Measurements from ENCODE around the gene CRY1. TPM values are rescaled to one million over a fixed set of nuclear protein-coding genes. Genes with fewer than 3 reads are reported as not detected.
A peak's percentile ranks its signal among the peaks of the same experiment; 100 is the strongest.

The CRY1 gene
- total and polyA plus RNA-seq, 9 of the 15 experiments (the other 6 are each of a cell fraction or from before 2014, with no cell fraction given), result 8.7 to 33.3 (median 25.2) TPM

DNA sequence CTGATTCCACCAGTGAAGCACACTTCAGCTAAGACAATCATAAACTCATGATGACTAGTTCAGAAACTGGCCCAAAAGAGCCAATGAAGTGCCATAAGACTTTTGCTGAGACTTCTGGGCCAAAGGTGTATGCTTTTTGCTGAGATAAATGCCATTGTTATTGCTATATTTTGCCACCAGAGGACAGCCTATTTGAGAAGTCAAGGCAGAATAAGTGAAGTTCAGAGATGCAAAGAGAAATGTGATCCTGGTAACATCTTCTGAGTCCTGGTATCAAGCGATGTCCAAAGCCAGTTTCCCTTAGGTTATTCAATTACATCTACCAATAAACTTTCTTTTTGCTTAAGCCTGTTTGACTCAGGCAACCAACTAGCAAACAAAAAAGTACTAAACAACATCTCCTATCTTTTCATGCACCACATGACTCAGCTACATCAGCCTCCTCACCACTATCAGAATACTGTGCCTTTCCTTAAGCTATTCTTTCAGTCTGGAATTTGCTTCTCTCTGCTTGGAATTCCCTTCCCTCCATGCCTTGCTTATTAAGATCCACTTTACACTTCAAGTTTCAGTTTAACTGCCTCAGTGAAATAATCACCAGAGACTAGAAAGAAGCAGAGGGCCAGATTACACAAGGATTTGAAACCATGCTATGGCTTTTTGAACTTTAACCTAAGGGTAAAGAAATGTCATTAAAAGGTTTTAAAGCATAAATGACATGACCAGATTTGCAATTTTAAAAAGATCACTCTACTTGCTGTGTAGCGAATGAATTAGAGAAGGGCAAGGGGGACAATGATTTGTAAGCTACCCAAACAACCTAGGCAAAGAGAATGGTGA is 14.0 kb downstream of the CRY1 start (continued):
- TF ChIP-seq SP2 (IDR thresholded peaks at IDR 0.05; ENCODE audit: extremely low read depth, low read depth, low read length, poor library complexity, severe bottlenecking), result no peak
- TF ChIP-seq STAT5A (IDR thresholded peaks at IDR 0.05; ENCODE audit: borderline replicate concordance, low read length), result no peak
- TF ChIP-seq NEUROD1 (IDR thresholded peaks at IDR 0.05; ENCODE audit: borderline replicate concordance, low read depth, low read length, partially characterized antibody), result no peak
- peak; percentile 79 for TF ChIP-seq NFE2 (IDR thresholded peaks at IDR 0.05; ENCODE audit: low read depth)
- no peak for TF ChIP-seq BRCA1 (IDR thresholded peaks at IDR 0.05)
- TF ChIP-seq BRCA1 (CRISPR knock-in tag; IDR thresholded peaks at IDR 0.05), result no peak
- 0 out of 2 replicates have a peak, but pooled peaks have one; percentile 16 for TF ChIP-seq DPF2 (IDR thresholded peaks at IDR 0.05)
- no peak for TF ChIP-seq ZNF551 (CRISPR knock-in tag; IDR thresholded peaks at IDR 0.05)
- TF ChIP-seq, protein P1, sequence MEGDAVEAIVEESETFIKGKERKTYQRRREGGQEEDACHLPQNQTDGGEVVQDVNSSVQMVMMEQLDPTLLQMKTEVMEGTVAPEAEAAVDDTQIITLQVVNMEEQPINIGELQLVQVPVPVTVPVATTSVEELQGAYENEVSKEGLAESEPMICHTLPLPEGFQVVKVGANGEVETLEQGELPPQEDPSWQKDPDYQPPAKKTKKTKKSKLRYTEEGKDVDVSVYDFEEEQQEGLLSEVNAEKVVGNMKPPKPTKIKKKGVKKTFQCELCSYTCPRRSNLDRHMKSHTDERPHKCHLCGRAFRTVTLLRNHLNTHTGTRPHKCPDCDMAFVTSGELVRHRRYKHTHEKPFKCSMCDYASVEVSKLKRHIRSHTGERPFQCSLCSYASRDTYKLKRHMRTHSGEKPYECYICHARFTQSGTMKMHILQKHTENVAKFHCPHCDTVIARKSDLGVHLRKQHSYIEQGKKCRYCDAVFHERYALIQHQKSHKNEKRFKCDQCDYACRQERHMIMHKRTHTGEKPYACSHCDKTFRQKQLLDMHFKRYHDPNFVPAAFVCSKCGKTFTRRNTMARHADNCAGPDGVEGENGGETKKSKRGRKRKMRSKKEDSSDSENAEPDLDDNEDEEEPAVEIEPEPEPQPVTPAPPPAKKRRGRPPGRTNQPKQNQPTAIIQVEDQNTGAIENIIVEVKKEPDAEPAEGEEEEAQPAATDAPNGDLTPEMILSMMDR (IDR thresholded peaks at IDR 0.05 in 2 of 3, conservative IDR thresholded peaks at IDR 0.05 in 1 of 3; ENCODE audit: insufficient read depth in 2 of 3, low read depth in 1 of 3, low read length in 3 of 3), result peak; percentile 60 to 69 (median 68)
- TF ChIP-seq CTBP1 (IDR thresholded peaks at IDR 0.05; ENCODE audit: borderline replicate concordance), result peak; percentile 23; the same call in 1 of the 2 replicates
- TF ChIP-seq, protein P2, sequence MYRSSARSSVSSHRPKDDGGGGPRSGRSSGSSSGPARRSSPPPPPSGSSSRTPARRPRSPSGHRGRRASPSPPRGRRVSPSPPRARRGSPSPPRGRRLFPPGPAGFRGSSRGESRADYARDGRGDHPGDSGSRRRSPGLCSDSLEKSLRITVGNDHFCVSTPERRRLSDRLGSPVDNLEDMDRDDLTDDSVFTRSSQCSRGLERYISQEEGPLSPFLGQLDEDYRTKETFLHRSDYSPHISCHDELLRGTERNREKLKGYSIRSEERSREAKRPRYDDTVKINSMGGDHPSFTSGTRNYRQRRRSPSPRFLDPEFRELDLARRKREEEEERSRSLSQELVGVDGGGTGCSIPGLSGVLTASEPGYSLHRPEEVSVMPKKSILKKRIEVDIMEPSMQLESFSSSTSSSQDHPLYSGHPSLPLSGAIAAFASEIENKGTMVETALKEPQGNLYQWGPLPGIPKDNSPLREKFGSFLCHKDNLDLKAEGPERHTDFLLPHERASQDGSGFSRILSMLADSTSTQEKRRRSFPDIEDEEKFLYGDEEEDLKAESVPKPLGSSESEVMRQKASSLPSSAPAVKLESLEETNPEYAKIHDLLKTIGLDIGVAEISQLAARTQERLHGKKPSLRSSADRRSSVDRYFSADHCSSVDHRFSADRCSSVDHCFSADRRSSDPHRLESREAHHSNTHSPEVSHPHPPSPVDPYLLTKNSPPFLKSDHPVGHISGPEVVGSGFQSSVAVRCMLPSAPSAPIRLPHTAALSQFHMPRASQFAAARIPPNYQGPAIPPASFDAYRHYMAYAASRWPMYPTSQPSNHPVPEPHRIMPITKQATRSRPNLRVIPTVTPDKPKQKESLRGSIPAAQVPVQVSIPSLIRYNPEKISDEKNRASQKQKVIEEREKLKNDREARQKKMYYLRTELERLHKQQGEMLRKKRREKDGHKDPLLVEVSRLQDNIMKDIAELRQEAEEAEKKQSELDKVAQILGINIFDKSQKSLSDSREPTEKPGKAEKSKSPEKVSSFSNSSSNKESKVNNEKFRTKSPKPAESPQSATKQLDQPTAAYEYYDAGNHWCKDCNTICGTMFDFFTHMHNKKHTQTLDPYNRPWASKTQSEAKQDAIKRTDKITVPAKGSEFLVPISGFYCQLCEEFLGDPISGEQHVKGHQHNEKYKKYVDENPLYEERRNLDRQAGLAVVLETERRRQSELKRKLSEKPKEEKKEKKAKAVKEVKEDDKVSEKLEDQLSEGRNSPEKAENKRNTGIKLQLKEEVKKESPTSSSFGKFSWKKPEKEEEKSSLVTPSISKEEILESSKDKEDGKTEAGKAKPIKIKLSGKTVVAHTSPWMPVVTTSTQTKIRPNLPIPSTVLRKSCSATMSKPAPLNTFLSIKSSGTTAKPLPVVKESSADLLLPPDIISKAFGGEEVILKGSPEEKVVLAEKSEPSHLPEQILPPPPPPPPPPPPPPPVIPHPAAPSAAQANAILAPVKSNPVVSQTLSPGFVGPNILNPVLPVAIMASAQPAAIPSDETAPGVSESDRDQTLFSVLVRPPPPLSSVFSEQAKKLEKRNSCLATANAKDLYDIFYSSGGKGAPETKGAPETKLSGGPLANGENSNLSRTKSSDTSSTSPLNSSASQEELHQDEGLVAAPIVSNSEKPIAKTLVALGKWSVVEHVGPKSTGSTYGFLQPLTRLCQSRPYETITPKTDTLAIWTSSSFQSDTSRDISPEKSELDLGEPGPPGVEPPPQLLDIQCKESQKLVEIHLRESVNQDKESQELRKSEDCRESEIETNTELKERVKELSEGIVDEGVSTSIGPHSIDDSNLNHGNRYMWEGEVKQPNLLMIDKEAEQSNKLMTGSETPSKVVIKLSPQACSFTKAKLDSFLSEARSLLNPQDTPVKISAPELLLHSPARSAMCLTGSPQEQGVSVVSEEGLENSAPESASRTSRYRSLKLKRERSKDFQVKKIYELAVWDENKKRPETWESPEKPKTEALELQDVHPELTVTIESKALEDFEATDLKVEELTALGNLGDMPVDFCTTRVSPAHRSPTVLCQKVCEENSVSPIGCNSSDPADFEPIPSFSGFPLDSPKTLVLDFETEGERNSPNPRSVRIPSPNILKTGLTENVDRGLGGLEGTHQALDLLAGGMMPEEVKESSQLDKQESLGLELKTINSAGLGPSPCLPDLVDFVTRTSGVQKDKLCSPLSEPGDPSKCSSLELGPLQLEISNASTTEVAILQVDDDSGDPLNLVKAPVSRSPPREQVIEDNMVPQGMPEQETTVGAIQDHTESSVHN (IDR thresholded peaks at IDR 0.05; ENCODE audit: borderline replicate concordance in 1 of 2, low read depth in 1 of 2), result no peak
- no peak for TF ChIP-seq SRSF9 (IDR thresholded peaks at IDR 0.05; ENCODE audit: borderline replicate concordance, low read depth, low read length)
- TF ChIP-seq SMAD1 (IDR thresholded peaks at IDR 0.05; ENCODE audit: low read depth, low read length, partially characterized antibody), result no peak
- peak; percentile 40; the same call in 1 of the 2 replicates for TF ChIP-seq SMC3 (conservative IDR thresholded peaks at IDR 0.05; ENCODE audit: insufficient read depth, low read depth, low read length)
- TF ChIP-seq, protein P3, sequence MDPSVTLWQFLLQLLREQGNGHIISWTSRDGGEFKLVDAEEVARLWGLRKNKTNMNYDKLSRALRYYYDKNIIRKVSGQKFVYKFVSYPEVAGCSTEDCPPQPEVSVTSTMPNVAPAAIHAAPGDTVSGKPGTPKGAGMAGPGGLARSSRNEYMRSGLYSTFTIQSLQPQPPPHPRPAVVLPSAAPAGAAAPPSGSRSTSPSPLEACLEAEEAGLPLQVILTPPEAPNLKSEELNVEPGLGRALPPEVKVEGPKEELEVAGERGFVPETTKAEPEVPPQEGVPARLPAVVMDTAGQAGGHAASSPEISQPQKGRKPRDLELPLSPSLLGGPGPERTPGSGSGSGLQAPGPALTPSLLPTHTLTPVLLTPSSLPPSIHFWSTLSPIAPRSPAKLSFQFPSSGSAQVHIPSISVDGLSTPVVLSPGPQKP (CRISPR knock-in tag; IDR thresholded peaks at IDR 0.05), result no peak
- TF ChIP-seq GATAD2B (IDR thresholded peaks at IDR 0.05; ENCODE audit: borderline replicate concordance), result no peak

Data from K562 (cell line).